Uterus (tissue), 4 donors: ENCODE measurements around the gene ZMYND12. TPM values are rescaled to one million over a fixed set of nuclear protein-coding genes. Genes with fewer than 3 reads are reported as not detected.
A peak's percentile ranks its signal among the peaks of the same experiment; 100 is the strongest.

Source experiments
- DNase-seq, 2 donors: peaks; one replicate each; pipeline ENCODE4 v3.0.0-alpha.2; 2019 to 2020
- H3K27ac ChIP-seq, 2 donors: fragments of 200-600 bp; sonication (generic); 1 replicate in 1 of 2; 2 replicates in 1 of 2; pipeline ENCODE4 v1.5.1; 2016 to 2018
- H3K27me3 ChIP-seq, 2 donors: fragments of 200-600 bp; sonication (generic); one replicate each; pipeline ENCODE4 v1.5.1; 2018 to 2019; ENCODE audit warnings: control low read depth in 1 of 2
- H3K36me3 ChIP-seq, 2 donors: fragments of 200-600 bp; sonication (generic); one replicate each; pipeline ENCODE4 v1.5.1; 2019; ENCODE audit warnings: control low read depth in 1 of 2
- H3K4me1 ChIP-seq, 2 donors: fragments of 200-600 bp; sonication (generic); one replicate each; pipeline ENCODE4 v1.5.1; 2018 to 2019; ENCODE audit warnings: control low read depth in 1 of 2
- H3K4me3 ChIP-seq, 2 donors: fragments of 200-600 bp; sonication (generic); 1 replicate in 1 of 2; 2 replicates in 1 of 2; pipeline ENCODE4 v1.5.1; 2018 to 2019; ENCODE audit warnings: mild to moderate bottlenecking in 1 of 2
- H3K9me3 ChIP-seq, 2 donors: fragments of 200-600 bp; sonication (generic); one replicate each; pipeline ENCODE4 v1.5.1; 2019; ENCODE audit warnings: control low read depth in 1 of 2
- POLR2A ChIP-seq, 2 donors: fragments of 450-650 bp; IDR thresholded peaks; one replicate each; pipeline ENCODE4 v1.6.1; 2016; ENCODE audit warnings: antibody characterized with exemption in 2 of 2, mild to moderate bottlenecking in 1 of 2, moderate library complexity in 1 of 2
- intact Hi-C: fragments of 100-400 bp; cut with DNase I; formaldehyde crosslinking; loops from one replicate; pipeline ENCODE4 v1.15.1; 2023; ENCODE audit warnings: low total_unique reads
- total RNA-seq, 4 donors: library from RNA; depleted of rRNA in 3 of 4; stranded (reverse); fragments of >200 nt in 3 of 4; gene quantifications; one replicate each; pipeline versions ENCODE4 v1.1.0 to v1.2.4, GENCODE V29; 2014 to 2023
- TF ChIP-seq, protein P1 (sequence below), 4 experiments: fragments of 200-600 bp in 2 of 4; fragments of 450-650 bp in 2 of 4; sonication (generic) in 2 of 4; IDR thresholded peaks; one replicate each; pipeline ENCODE4 v1.5.1; 2016 to 2019; ENCODE audit warnings: antibody characterized with exemption in 4 of 4, mild to moderate bottlenecking in 2 of 4, moderate library complexity in 1 of 4
- donor health status: DM: yes; HTN: yes; CAD: no.

ZMYND12 gene
- total RNA-seq, 4 donors from 2014 or later: 0.59 to 5.7 TPM; not detected in 2

- no peak for DNase-seq
- TF ChIP-seq, protein P1, sequence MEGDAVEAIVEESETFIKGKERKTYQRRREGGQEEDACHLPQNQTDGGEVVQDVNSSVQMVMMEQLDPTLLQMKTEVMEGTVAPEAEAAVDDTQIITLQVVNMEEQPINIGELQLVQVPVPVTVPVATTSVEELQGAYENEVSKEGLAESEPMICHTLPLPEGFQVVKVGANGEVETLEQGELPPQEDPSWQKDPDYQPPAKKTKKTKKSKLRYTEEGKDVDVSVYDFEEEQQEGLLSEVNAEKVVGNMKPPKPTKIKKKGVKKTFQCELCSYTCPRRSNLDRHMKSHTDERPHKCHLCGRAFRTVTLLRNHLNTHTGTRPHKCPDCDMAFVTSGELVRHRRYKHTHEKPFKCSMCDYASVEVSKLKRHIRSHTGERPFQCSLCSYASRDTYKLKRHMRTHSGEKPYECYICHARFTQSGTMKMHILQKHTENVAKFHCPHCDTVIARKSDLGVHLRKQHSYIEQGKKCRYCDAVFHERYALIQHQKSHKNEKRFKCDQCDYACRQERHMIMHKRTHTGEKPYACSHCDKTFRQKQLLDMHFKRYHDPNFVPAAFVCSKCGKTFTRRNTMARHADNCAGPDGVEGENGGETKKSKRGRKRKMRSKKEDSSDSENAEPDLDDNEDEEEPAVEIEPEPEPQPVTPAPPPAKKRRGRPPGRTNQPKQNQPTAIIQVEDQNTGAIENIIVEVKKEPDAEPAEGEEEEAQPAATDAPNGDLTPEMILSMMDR (IDR thresholded peaks at IDR 0.05): no peak
- TF ChIP-seq POLR2A (IDR thresholded peaks at IDR 0.05): no peak
- Histone ChIP-seq H3K9me3 (no peaks in the 10 kb centered on the region), H3K27me3 (no peaks in the 10 kb centered on the region), H3K4me3 (no peak overlapping the region), H3K27ac (no peak overlapping the region), H3K4me1 (no peaks in the 10 kb centered on the region), H3K36me3 (no peaks in the 10 kb centered on the region)
- intact Hi-C loops: no loop called here
These were observed 13.9 kb upstream of the ZMYND12 start for GRCh38 chr1:42469727-42470126.

DNA sequence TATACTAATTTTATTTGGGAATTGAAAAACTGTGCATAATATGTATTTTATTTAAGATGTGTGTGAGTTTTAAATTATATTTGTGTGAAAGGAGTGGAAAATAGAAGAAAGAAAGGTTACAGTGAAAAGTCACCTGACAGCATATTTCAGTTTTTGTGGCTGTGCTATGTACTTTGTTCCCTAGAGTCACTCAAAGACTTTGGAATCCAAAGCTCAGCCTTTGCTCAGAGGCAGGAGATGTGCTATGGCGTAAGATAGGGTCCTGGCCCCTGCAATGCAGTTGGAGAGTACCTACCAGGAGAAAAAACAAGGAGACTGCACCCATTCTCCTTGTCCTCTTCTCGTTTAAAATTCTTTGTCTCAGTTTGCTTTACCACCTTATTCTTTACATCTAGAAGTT lies 10.2 kb upstream of the ZMYND12 start:
- H3K9me3 ChIP-seq: no peaks in the 10 kb centered on the region
- H3K4me1 ChIP-seq: no peaks in the 10 kb centered on the region
- H3K4me3 ChIP-seq: no peak overlapping the region
- no peak for TF ChIP-seq POLR2A (IDR thresholded peaks at IDR 0.05)
- TF ChIP-seq, protein P1 (IDR thresholded peaks at IDR 0.05): no peak
- intact Hi-C loops: no loop called here
- no peaks in the 10 kb centered on the region for H3K36me3 ChIP-seq
- no peak overlapping the region for H3K27ac ChIP-seq
- no peak for DNase-seq
- no peaks in the 10 kb centered on the region for H3K27me3 ChIP-seq

GRCh38 chr1:42463921-42464320 lies 8.1 kb upstream of the ZMYND12 start:
- Histone ChIP-seq H3K9me3 (no peaks in the 10 kb centered on the region), H3K4me3 (peak overlapping the region in 1 of 2 donors; percentile 72), H3K4me1 (no peaks in the 10 kb centered on the region), H3K27me3 (no peaks in the 10 kb centered on the region), H3K36me3 (no peaks in the 10 kb centered on the region), H3K27ac (no peak overlapping the region)
- no peak for DNase-seq
- intact Hi-C loops: no loop called here
- TF ChIP-seq, protein P1 (IDR thresholded peaks at IDR 0.05): no peak
- no peak for TF ChIP-seq POLR2A (IDR thresholded peaks at IDR 0.05)

GRCh38 chr1:42462828-42463763 lies 7.3 kb upstream of the ZMYND12 start, which contains the start of gene CCDC30:
CCDC30 (plus strand) TSS chr1:42463286; CDS start chr1:42480552, 17,266 bp downstream.
- H3K27me3 ChIP-seq: no peaks in the 10 kb centered on the region
- peak within 1 kb of the TSS in 1 of 2 donors; percentile 52 for H3K27ac ChIP-seq
- peak; percentile 94 to 97 for DNase-seq
- TF ChIP-seq POLR2A (IDR thresholded peaks at IDR 0.05): no peak
- TF ChIP-seq, protein P1 (IDR thresholded peaks at IDR 0.05): no peak
- peak within 1 kb of the TSS; percentile 61 to 72 for H3K4me3 ChIP-seq
- intact Hi-C loops: no loop called here
- H3K4me1 ChIP-seq: no peaks in the 10 kb centered on the region
- H3K36me3 ChIP-seq: no peaks in the 10 kb centered on the region
- no peaks in the 10 kb centered on the region for H3K9me3 ChIP-seq

- no peak overlapping the region for H3K4me3 ChIP-seq
- peaks cover 0 to 6% of the 10 kb centered on the region in 2 donors for H3K4me1 ChIP-seq
- H3K9me3 ChIP-seq: no peaks in the 10 kb centered on the region
- no peaks in the 10 kb centered on the region for H3K27me3 ChIP-seq
- TF ChIP-seq, protein P1 (IDR thresholded peaks at IDR 0.05): no peak
- TF ChIP-seq POLR2A (IDR thresholded peaks at IDR 0.05): no peak
- H3K36me3 ChIP-seq: no peaks in the 10 kb centered on the region
- intact Hi-C loops: no loop called here
- H3K27ac ChIP-seq: no peak overlapping the region
- DNase-seq: no peak
These were observed 5.4 kb upstream of the ZMYND12 start for GRCh38 chr1:42461196-42461595.
